ENCODE results near the gene GNPNAT1.

Gene GNPNAT1

GRCh38 chr14:52791223-52792096 is at the start of gene GNPNAT1:
Gene GNPNAT1 (minus strand): TSS chr14:52791607. CDS start chr14:52784650, 6,957 bp downstream.
- DNase-seq, result peak; percentile 86 to 88

- DNase-seq, result no peak
These were observed 49.5 kb upstream of the GNPNAT1 start for GRCh38 chr14:52840877-52841276.

GRCh38 chr14:52837451-52837850 is 46.0 kb upstream of the GNPNAT1 start:
- DNase-seq, result no peak

- DNase-seq, result no peak
These were observed 44.7 kb upstream of the GNPNAT1 start for GRCh38 chr14:52836063-52836462.

- DNase-seq, result no peak
These were observed 43.9 kb upstream of the GNPNAT1 start for GRCh38 chr14:52835122-52835903.

- no peak for DNase-seq
These were observed 43.0 kb upstream of the GNPNAT1 start for GRCh38 chr14:52834440-52834842.

GRCh38 chr14:52833891-52834290 is 42.5 kb upstream of the GNPNAT1 start:
- no peak for DNase-seq

- DNase-seq, result no peak
These were observed 38.2 kb upstream of the GNPNAT1 start for GRCh38 chr14:52829527-52830185.

GRCh38 chr14:52827426-52827825 is 36.0 kb upstream of the GNPNAT1 start:
- no peak for DNase-seq

GRCh38 chr14:52825085-52825484 is 33.7 kb upstream of the GNPNAT1 start:
- DNase-seq, result no peak

- DNase-seq, result no peak
These were observed 33.1 kb upstream of the GNPNAT1 start for GRCh38 chr14:52824462-52824861.

- DNase-seq, result no peak
These were observed 30.4 kb upstream of the GNPNAT1 start for GRCh38 chr14:52821805-52822250.

- DNase-seq, result no peak
These were observed 16.7 kb upstream of the GNPNAT1 start for GRCh38 chr14:52808101-52808500.

GRCh38 chr14:52806115-52806514 is 14.7 kb upstream of the GNPNAT1 start:
- DNase-seq, result no peak

GRCh38 chr14:52802597-52802996 is 11.2 kb upstream of the GNPNAT1 start:
- no peak for DNase-seq

- DNase-seq, result no peak
These were observed 9.8 kb upstream of the GNPNAT1 start for GRCh38 chr14:52801014-52801712.

- no peak for DNase-seq
These were observed 7.4 kb upstream of the GNPNAT1 start for GRCh38 chr14:52798826-52799225.

- DNase-seq, result no peak
These were observed 6.2 kb upstream of the GNPNAT1 start for GRCh38 chr14:52797653-52798052.

GRCh38 chr14:52793061-52793460 is 1.7 kb upstream of the GNPNAT1 start:
- DNase-seq, result no peak

- DNase-seq, result no peak
These were observed 649 bp upstream of the GNPNAT1 start for GRCh38 chr14:52792097-52792415.

- no peak for DNase-seq
These were observed 618 bp downstream of the GNPNAT1 start for GRCh38 chr14:52790756-52791222.

GRCh38 chr14:52790011-52790755 is 1.2 kb downstream of the GNPNAT1 start:
- no peak for DNase-seq

Data from activated T-cell treated with anti-CD3 and anti-CD28 coated beads, Interleukin-2, amount 50 U/mL, for 48 hours (primary cell).